ENCODE results near the gene GIT2. TPM values are rescaled to one million over a fixed set of nuclear protein-coding genes. Genes with fewer than 3 reads are reported as not detected.
"Not testable (repeated sequence)": the region's sequence is repeated elsewhere in the genome, so short reads cannot be mapped to it uniquely, and the experiment has no call there.

GIT2 gene
- total and polyA plus RNA-seq, 2 donors from 2014 or later: 10.4 to 46.2 TPM

- Histone ChIP-seq H3K9ac (ENCODE audit: low read length in 3 of 3) (no peak overlapping the region), H3K27me3 (ENCODE audit: control insufficient read depth, insufficient read depth, low read length) (no peaks in the 10 kb centered on the region), H3K27ac (ENCODE audit: low read depth in 2 of 2, low read length in 2 of 2) (no peak overlapping the region), H3K4me1 (ENCODE audit: control insufficient read depth in 2 of 3, insufficient read depth in 2 of 3, low read depth in 1 of 3, low read length in 3 of 3) (peaks cover 0 to 10% (median 0%) of the 10 kb centered on the region in 3 donors), H3K9me3 (ENCODE audit: control insufficient read depth in 2 of 3, insufficient read depth in 1 of 3, low read length in 3 of 3) (no peaks in the 10 kb centered on the region), H3K36me3 (ENCODE audit: control insufficient read depth in 2 of 3, insufficient read depth in 3 of 3, low read length in 3 of 3) (peaks cover 7 to 30% (median 26%) of the 10 kb centered on the region in 3 donors), H3K4me3 (ENCODE audit: low read length in 3 of 3) (no peak overlapping the region)
- intact Hi-C loops (cut with DNase I): no loop called here
- no peak for TF ChIP-seq CTCF (IDR thresholded peaks at IDR 0.05; ENCODE audit: borderline replicate concordance, extremely low read depth, insufficient read depth)
- FAIRE-seq (no peak), DNase-seq (peak in 2 of 5 donors; percentile 50 to 90)
These were observed 63.2 kb downstream of the GIT2 start for GRCh38 chr12:109932878-109933503.

GRCh38 chr12:109931143-109931542, 65.0 kb downstream of the GIT2 start:
- peaks cover 7 to 30% (median 24%) of the 10 kb centered on the region in 3 donors for H3K36me3 ChIP-seq (ENCODE audit: control insufficient read depth in 2 of 3, insufficient read depth in 3 of 3, low read length in 3 of 3)
- no peak overlapping the region for H3K9ac ChIP-seq (ENCODE audit: low read length in 3 of 3)
- no peak overlapping the region for H3K27ac ChIP-seq (ENCODE audit: low read depth in 2 of 2, low read length in 2 of 2)
- no peak for DNase-seq
- H3K4me3 ChIP-seq (ENCODE audit: low read length in 3 of 3): no peak overlapping the region
- H3K4me1 ChIP-seq (ENCODE audit: control insufficient read depth in 2 of 3, insufficient read depth in 2 of 3, low read depth in 1 of 3, low read length in 3 of 3): no peaks in the 10 kb centered on the region
- FAIRE-seq: no peak
- no peaks in the 10 kb centered on the region for H3K27me3 ChIP-seq (ENCODE audit: control insufficient read depth, insufficient read depth, low read length)
- no peaks in the 10 kb centered on the region for H3K9me3 ChIP-seq (ENCODE audit: control insufficient read depth in 2 of 3, insufficient read depth in 1 of 3, low read length in 3 of 3)
- TF ChIP-seq CTCF (IDR thresholded peaks at IDR 0.05; ENCODE audit: borderline replicate concordance, extremely low read depth, insufficient read depth): no peak
- intact Hi-C loops (cut with DNase I): no loop called here

GRCh38 chr12:109930028-109930800, 66.0 kb downstream of the GIT2 start:
- DNase-seq: no peak
- no peaks in the 10 kb centered on the region for H3K4me1 ChIP-seq (ENCODE audit: control insufficient read depth in 2 of 3, insufficient read depth in 2 of 3, low read depth in 1 of 3, low read length in 3 of 3)

GRCh38 chr12:109929326-109929725, 66.8 kb downstream of the GIT2 start:
- FAIRE-seq: not testable (repeated sequence)

More at GRCh38 chr12:109930028-109930800, 66.0 kb downstream of the GIT2 start:
- no peak overlapping the region for H3K27ac ChIP-seq (ENCODE audit: low read depth in 2 of 2, low read length in 2 of 2)
- H3K36me3 ChIP-seq (ENCODE audit: control insufficient read depth in 2 of 3, insufficient read depth in 3 of 3, low read length in 3 of 3): peaks cover 7 to 29% (median 21%) of the 10 kb centered on the region in 3 donors
- no peak overlapping the region for H3K4me3 ChIP-seq (ENCODE audit: low read length in 3 of 3)
- no peak for FAIRE-seq
- no peaks in the 10 kb centered on the region for H3K9me3 ChIP-seq (ENCODE audit: control insufficient read depth in 2 of 3, insufficient read depth in 1 of 3, low read length in 3 of 3)
- intact Hi-C loops (cut with DNase I): no loop called here
- H3K27me3 ChIP-seq (ENCODE audit: control insufficient read depth, insufficient read depth, low read length): no peaks in the 10 kb centered on the region
- no peak for TF ChIP-seq CTCF (IDR thresholded peaks at IDR 0.05; ENCODE audit: borderline replicate concordance, extremely low read depth, insufficient read depth)
- H3K9ac ChIP-seq (ENCODE audit: low read length in 3 of 3): no peak overlapping the region

More at GRCh38 chr12:109929326-109929725, 66.8 kb downstream of the GIT2 start:
- DNase-seq; H3K4me3 ChIP-seq (ENCODE audit: low read length in 3 of 3); H3K27me3 ChIP-seq (ENCODE audit: control insufficient read depth, insufficient read depth, low read length); H3K9me3 ChIP-seq (ENCODE audit: control insufficient read depth in 2 of 3, insufficient read depth in 1 of 3, low read length in 3 of 3); H3K27ac ChIP-seq (ENCODE audit: low read depth in 2 of 2, low read length in 2 of 2); H3K9ac ChIP-seq (ENCODE audit: low read length in 3 of 3); H3K4me1 ChIP-seq (ENCODE audit: control insufficient read depth in 2 of 3, insufficient read depth in 2 of 3, low read depth in 1 of 3, low read length in 3 of 3); intact Hi-C loops (cut with DNase I): not testable (repeated sequence)
- peaks cover 7 to 26% (median 19%) of the 10 kb centered on the region in 3 donors for H3K36me3 ChIP-seq (ENCODE audit: control insufficient read depth in 2 of 3, insufficient read depth in 3 of 3, low read length in 3 of 3)
